A673 (cell line): ENCODE results near the gene MAT2A.

Experiments
- CTCF ChIP-seq: fragments of 300-800, 200-600 bp; sonication (generic); conservative IDR thresholded peaks from 2 replicates; pipeline ENCODE4 v1.5.1; 2017; ENCODE audit warnings: low read depth, mild to moderate bottlenecking, antibody characterized with exemption, low read length, moderate library complexity, mixed read lengths
- EZH2 ChIP-seq: fragments of 200-600 bp; sonication (generic); IDR thresholded peaks from 2 replicates; pipeline ENCODE4 v1.6.1; 2017; ENCODE audit warnings: borderline replicate concordance, low read depth, mild to moderate bottlenecking, mixed read lengths, antibody characterized with exemption, low read length; ENCODE audit not compliant: poor library complexity, severe bottlenecking

GRCh38 chr2:85537600-85538506, 1.1 kb upstream of the MAT2A start:
- TF ChIP-seq CTCF (0 out of 2 replicates have a peak, but pooled peaks have one; percentile 21), EZH2 (no peak)
